HepG2 (cell line): ENCODE data around the gene CYB5D1. TPM values are rescaled to one million over a fixed set of nuclear protein-coding genes. Genes with fewer than 3 reads are reported as not detected.

Source experiments
- ATAC-seq: fragments of 200-7000 bp; cut with Tn5 transposase; 3 replicates; pipeline ENCODE4 v1.9.1; 2020; ENCODE audit warnings: mild to moderate bottlenecking, moderate library complexity
- BruUV-seq: library from RNA; stranded (reverse); fragments of 400-500 nt; replicated peaks from 2 replicates; lab custom pipeline; 2021; lab: Mats Ljungman, UMichigan
- CTCF ChIA-PET: fragments of 300-600 bp; formaldehyde crosslinking; extraction: SDS; loops from one replicate; lab custom pipeline; 2021; ENCODE audit warnings: low total read pairs, inconsistent platforms, low intra/inter-chr PET ratio; lab: Yijun Ruan, JAX
- POLR2A ChIA-PET: fragments of 350-600 bp; sonication (Branson Sonifier 250); formaldehyde crosslinking; loops from one replicate; lab custom pipeline; 2020; ENCODE audit warnings: antibody characterized with exemption, inconsistent platforms; lab: Yijun Ruan, JAX
- DNase-seq: peaks from one replicate; pipeline ENCODE4 v3.0.0-alpha.2; 2015; ENCODE audit warnings: low spot score
- FAIRE-seq: peaks from 3 replicates; lab custom pipeline; 2011; peaks lifted over from hg19 to GRCh38; lab: Jason Lieb, UNC
- H2AFZ ChIP-seq: one replicate; pipeline ENCODE4 v1.6.1; 2011; ENCODE audit warnings: low read length, inconsistent platforms
- H3K27ac ChIP-seq: fragments of 300-600 bp; 3 replicates; pipeline ENCODE4 v1.8.0; 2011; ENCODE audit warnings: mixed run types, mild to moderate bottlenecking, mixed read lengths, low read length, inconsistent platforms; ENCODE audit not compliant: insufficient read depth; ENCODE audit errors: extremely low read length
- H3K27me3 ChIP-seq, 2 experiments: fragments of 200-600 bp in 1 of 2; 2 replicates in 1 of 2; 3 replicates in 1 of 2; pipeline versions ENCODE4 v1.6.0 to v1.8.0; 2011; ENCODE audit warnings: low read length in 2 of 2, mild to moderate bottlenecking in 2 of 2, moderate library complexity in 2 of 2, inconsistent platforms in 1 of 2; ENCODE audit not compliant: insufficient read depth in 2 of 2, control insufficient read depth in 1 of 2
- H3K36me3 ChIP-seq, 2 experiments: fragments of 200-600 bp in 1 of 2; replicated peaks in 1 of 2; 2 replicates in 1 of 2; 3 replicates in 1 of 2; pipeline versions ENCODE4 v1.5.1 to v1.8.0; 2011; ENCODE audit warnings: low read length in 2 of 2, inconsistent platforms in 1 of 2; ENCODE audit not compliant: insufficient read depth in 2 of 2, control insufficient read depth in 1 of 2
- H3K4me1 ChIP-seq: 2 replicates; pipeline ENCODE4 v1.5.1; 2012; ENCODE audit warnings: low read length, inconsistent platforms; ENCODE audit not compliant: insufficient read depth
- H3K4me2 ChIP-seq: 2 replicates; pipeline ENCODE4 v1.6.0; 2011; ENCODE audit warnings: low read depth, low read length, inconsistent platforms
- H3K4me3 ChIP-seq, 3 experiments: fragments of 200-600 bp in 1 of 3; sonication (generic), shearing (Covaris generic) in 1 of 3; replicated peaks in 1 of 3; 2 replicates each; pipeline ENCODE4 v1.5.1; 2011 to 2016; ENCODE audit warnings: low read length in 3 of 3, inconsistent platforms in 2 of 3, low read depth in 2 of 3, mild to moderate bottlenecking in 2 of 3, control low read depth in 1 of 3, mixed read lengths in 1 of 3; ENCODE audit not compliant: insufficient read depth in 1 of 3
- H3K79me2 ChIP-seq: one replicate; pipeline ENCODE4 v1.6.1; 2011; ENCODE audit warnings: low read length, inconsistent platforms; ENCODE audit not compliant: insufficient read depth
- H3K9ac ChIP-seq: 2 replicates; pipeline ENCODE4 v1.6.0; 2011; ENCODE audit warnings: mild to moderate bottlenecking, low read depth, low read length, inconsistent platforms; ENCODE audit not compliant: insufficient read depth
- H3K9me3 ChIP-seq: 2 replicates; pipeline ENCODE4 v1.5.1; 2012; ENCODE audit warnings: mild to moderate bottlenecking, low read length
- H4K20me1 ChIP-seq: 2 replicates; pipeline ENCODE4 v1.6.0; 2011; ENCODE audit warnings: inconsistent platforms, mild to moderate bottlenecking, low read length, moderate library complexity; ENCODE audit not compliant: insufficient read depth
- CCDC6 ChIP-seq: sonication (generic); formaldehyde crosslinking; IDR thresholded peaks from 2 replicates; pipeline ENCODE4 v1.8.1; 2022; ENCODE audit warnings: mild to moderate bottlenecking, missing genetic modification reagents, moderate library complexity
- FOXO1 ChIP-seq: sonication (generic); formaldehyde crosslinking; IDR thresholded peaks from 2 replicates; pipeline ENCODE4 v1.4.0; 2020; ENCODE audit warnings: missing genetic modification reagents
- HOXA9 ChIP-seq: sonication (generic); formaldehyde crosslinking; IDR thresholded peaks from 2 replicates; pipeline ENCODE4 v1.8.1; 2022; ENCODE audit warnings: missing genetic modification reagents, mild to moderate bottlenecking, moderate library complexity, borderline replicate concordance
- RBM22 ChIP-seq: fragments of 200-400 bp; formaldehyde crosslinking; optimal IDR thresholded peaks from 2 replicates; pipeline ENCODE3; 2017; ENCODE audit warnings: mild to moderate bottlenecking, low read length, moderate library complexity
- RBM39 ChIP-seq: fragments of 200-400 bp; formaldehyde crosslinking; IDR thresholded peaks from one replicate; pipeline ENCODE4 v1.6.1; 2018; ENCODE audit warnings: antibody characterized with exemption, mild to moderate bottlenecking, low read depth, low read length; ENCODE audit not compliant: poor library complexity, severe bottlenecking
- SAP130 ChIP-seq: IDR thresholded peaks from 2 replicates; pipeline ENCODE4 v1.6.1; 2016; ENCODE audit warnings: low read depth
- U2AF2 ChIP-seq: fragments of 200-400 bp; formaldehyde crosslinking; IDR thresholded peaks from 2 replicates; pipeline ENCODE4 v1.6.1; 2017; ENCODE audit warnings: low read depth, mild to moderate bottlenecking, low read length
- ZBTB46 ChIP-seq: sonication (generic); formaldehyde crosslinking; IDR thresholded peaks from 2 replicates; pipeline ENCODE4 v1.4.0; 2020; ENCODE audit warnings: mild to moderate bottlenecking, missing genetic modification reagents, borderline replicate concordance
- ZMAT5 ChIP-seq: sonication (generic); formaldehyde crosslinking; IDR thresholded peaks from 2 replicates; pipeline ENCODE4 v1.5.0; 2020; ENCODE audit warnings: mild to moderate bottlenecking, low read depth, missing genetic modification reagents, borderline replicate concordance
- ZNF530 ChIP-seq: sonication (generic); formaldehyde crosslinking; IDR thresholded peaks from 2 replicates; pipeline ENCODE4 v1.5.0; 2020; ENCODE audit warnings: low read depth, mild to moderate bottlenecking, missing genetic modification reagents
- ZNF589 ChIP-seq: sonication (generic); formaldehyde crosslinking; conservative IDR thresholded peaks from 2 replicates; pipeline ENCODE4 v1.8.0; 2022; ENCODE audit warnings: mild to moderate bottlenecking, moderate library complexity, missing genetic modification reagents
- WGBS: methylation state at CpG from one replicate; pipeline ENCODE4 v1.1.6; 2017; ENCODE audit warnings: low lambda C conversion rate; 5-methylcytosine and 5-hydroxymethylcytosine counted together
- in situ Hi-C: cut with HindIII; loops from 2 replicates; pipeline ENCODE4 v1.10.0; 2017; ENCODE audit warnings: low pct_unique_long_range_greater_than_20kb; ENCODE audit not compliant: extremely low pct_ligation_motif_present
- intact Hi-C: fragments of 100-400 bp; cut with micrococcal nuclease; formaldehyde crosslinking; loops from one replicate; pipeline ENCODE4 v1.10.0; 2022; ENCODE audit not compliant: unreplicated experiment
- polyA plus RNA-seq, 8 experiments: library from polyadenylated mRNA; depleted of rRNA in 3 of 8; stranded (reverse) in 7 of 8; unstranded in 1 of 8; fragments of >200 nt; fragmentation: Illumina TruSeq in 4 of 8; extraction: Trizol in 4 of 8; gene quantifications; 2 replicates each; pipeline versions ENCODE4 v1.2.1 to v1.2.3, GENCODE V29; 2011 to 2016; ENCODE audit warnings: low read depth in 4 of 8, missing spikeins in 1 of 8, mixed read lengths in 1 of 8; ENCODE audit not compliant: insufficient read depth in 1 of 8
- total RNA-seq, 5 experiments: library from RNA; depleted of rRNA; stranded (reverse); fragments of >200 nt; fragmentation: Illumina TruSeq; extraction: Trizol; gene quantifications; 2 replicates each; pipeline ENCODE4 v1.2.3, GENCODE V29; 2016; ENCODE audit warnings: low read depth in 1 of 5

CYB5D1 gene
- total and polyA plus RNA-seq, 2 of the 13 experiments (the other 11 are each of a cell fraction or from before 2014, with no cell fraction given): 8.9 to 17.0 TPM

GRCh38 chr17:7894226-7894625, 36.4 kb downstream of the CYB5D1 start:
- WGBS: 81% methylated on average over 8 of the region's 9 CpGs

More at GRCh38 chr17:7894226-7894625, 36.4 kb downstream of the CYB5D1 start:
- intact Hi-C loops: no loop called here
- Histone ChIP-seq H3K4me3 (no peak overlapping the region), H4K20me1 (no peaks in the 10 kb centered on the region), H3K4me2 (no peak overlapping the region), H3K79me2 (no peaks in the 10 kb centered on the region), H3K27me3 (no peaks in the 10 kb centered on the region), H3K27ac (no peak overlapping the region), H2AFZ (no peak overlapping the region), H3K9me3 (no peaks in the 10 kb centered on the region), H3K4me1 (peaks cover 22% of the 10 kb centered on the region), H3K9ac (no peak overlapping the region), H3K36me3 (peaks cover 0 to 2% of the 10 kb centered on the region in 2 experiments; a peak in 1 of 5 replicates)
- ChIA-PET POLR2A (no interaction called here), CTCF (no interaction called here)
- ATAC-seq: no peak
- DNase-seq: no peak
- no peak for TF ChIP-seq SAP130 (CRISPR knock-in tag)
- TF ChIP-seq ZNF589 (CRISPR knock-in tag): no peak
- no peak for TF ChIP-seq HOXA9 (CRISPR knock-in tag)
- TF ChIP-seq RBM39: no peak
- TF ChIP-seq ZMAT5 (CRISPR knock-in tag): no peak
- no peak for TF ChIP-seq CCDC6 (CRISPR knock-in tag)
- TF ChIP-seq ZNF530 (CRISPR knock-in tag): no peak
- no peak for TF ChIP-seq FOXO1 (CRISPR knock-in tag)
- no peak for TF ChIP-seq U2AF2
- no peak for TF ChIP-seq ZBTB46 (CRISPR knock-in tag)
- no peak for TF ChIP-seq RBM22
- in situ Hi-C loops: no loop called here
- FAIRE-seq: no peak
- BruUV-seq: no TSS peak
